Measurements from ENCODE around the gene TLE4.
"Not testable (repeated sequence)": the region's sequence is repeated elsewhere in the genome, so short reads cannot be mapped to it uniquely, and the experiment has no call there.

TLE4 gene

GRCh38 chr9:79630521-79631403 is 59.0 kb downstream of the TLE4 start:
- DNase-seq (ENCODE audit: low read depth in 1 of 2, low spot score in 1 of 2) = no peak

- DNase-seq (ENCODE audit: low read depth in 1 of 2, low spot score in 1 of 2) = no peak
These were observed 60.3 kb downstream of the TLE4 start for GRCh38 chr9:79632060-79632459.

- no peak for DNase-seq (ENCODE audit: low read depth in 1 of 2, low spot score in 1 of 2)
These were observed 60.9 kb downstream of the TLE4 start for GRCh38 chr9:79632705-79633104.

- no peak for DNase-seq (ENCODE audit: low read depth in 1 of 2, low spot score in 1 of 2)
These were observed 61.8 kb downstream of the TLE4 start for GRCh38 chr9:79633558-79633957.

- no peak for DNase-seq (ENCODE audit: low read depth in 1 of 2, low spot score in 1 of 2)
These were observed 65.6 kb downstream of the TLE4 start for GRCh38 chr9:79637177-79637925.

GRCh38 chr9:79638806-79639205 is 67.0 kb downstream of the TLE4 start:
- DNase-seq (ENCODE audit: low read depth in 1 of 2, low spot score in 1 of 2) = no peak

GRCh38 chr9:79639354-79639753 is 67.6 kb downstream of the TLE4 start:
- DNase-seq (ENCODE audit: low read depth in 1 of 2, low spot score in 1 of 2) = no peak

GRCh38 chr9:79640067-79640466 is 68.3 kb downstream of the TLE4 start:
- not testable (repeated sequence) for DNase-seq (ENCODE audit: low read depth in 1 of 2, low spot score in 1 of 2)

GRCh38 chr9:79641070-79641469 is 69.3 kb downstream of the TLE4 start:
- DNase-seq (ENCODE audit: low read depth in 1 of 2, low spot score in 1 of 2) = no peak

- no peak for DNase-seq (ENCODE audit: low read depth in 1 of 2, low spot score in 1 of 2)
These were observed 70.9 kb downstream of the TLE4 start for GRCh38 chr9:79642671-79643070.

GRCh38 chr9:79644048-79644447 is 72.3 kb downstream of the TLE4 start:
- DNase-seq (ENCODE audit: low read depth in 1 of 2, low spot score in 1 of 2) = no peak

GRCh38 chr9:79644601-79645000 is 72.8 kb downstream of the TLE4 start:
- no peak for DNase-seq (ENCODE audit: low read depth in 1 of 2, low spot score in 1 of 2)

GRCh38 chr9:79645110-79645509 is 73.3 kb downstream of the TLE4 start:
- DNase-seq (ENCODE audit: low read depth in 1 of 2, low spot score in 1 of 2) = no peak

GRCh38 chr9:79646096-79646495 is 74.3 kb downstream of the TLE4 start:
- DNase-seq (ENCODE audit: low read depth in 1 of 2, low spot score in 1 of 2) = no peak

- no peak for DNase-seq (ENCODE audit: low read depth in 1 of 2, low spot score in 1 of 2)
These were observed 79.6 kb downstream of the TLE4 start for GRCh38 chr9:79651251-79651795.

GRCh38 chr9:79652598-79652997 is 80.8 kb downstream of the TLE4 start:
- no peak for DNase-seq (ENCODE audit: low read depth in 1 of 2, low spot score in 1 of 2)

- not testable (repeated sequence) for DNase-seq (ENCODE audit: low read depth in 1 of 2, low spot score in 1 of 2)
These were observed 83.0 kb downstream of the TLE4 start for GRCh38 chr9:79654591-79655382.

- DNase-seq (ENCODE audit: low read depth in 1 of 2, low spot score in 1 of 2) = no peak
These were observed 83.8 kb downstream of the TLE4 start for GRCh38 chr9:79655551-79655950.

- no peak for DNase-seq (ENCODE audit: low read depth in 1 of 2, low spot score in 1 of 2)
These were observed 84.4 kb downstream of the TLE4 start for GRCh38 chr9:79656169-79656568.

GRCh38 chr9:79657891-79658290 is 86.1 kb downstream of the TLE4 start:
- no peak for DNase-seq (ENCODE audit: low read depth in 1 of 2, low spot score in 1 of 2)

GRCh38 chr9:79658926-79659325 is 87.2 kb downstream of the TLE4 start:
- DNase-seq (ENCODE audit: low read depth in 1 of 2, low spot score in 1 of 2) = no peak
